ENCODE data around the gene ZWILCH.

GRCh38 chr15:66573348-66573718 lies 68.2 kb downstream of the ZWILCH start:
- no peak for TF ChIP-seq POLR2A (IDR thresholded peaks at IDR 0.05; ENCODE audit: low read depth, low read length)
- no peak for TF ChIP-seq CTCF (IDR thresholded peaks at IDR 0.05; ENCODE audit: extremely low read depth in 1 of 2, insufficient read depth in 1 of 2, low read depth in 1 of 2, low read length in 2 of 2)
- TF ChIP-seq POLR2AphosphoS5 (IDR thresholded peaks at IDR 0.05; ENCODE audit: insufficient read depth, low read depth, low read length), result no peak

Measured in endothelial cell of umbilical vein (primary cell).